ENCODE results near the gene TSEN2.

TSEN2 gene

GRCh38 chr3:12557473-12558100 lies 73.3 kb downstream of the TSEN2 start:
- no peak for DNase-seq

DNA sequence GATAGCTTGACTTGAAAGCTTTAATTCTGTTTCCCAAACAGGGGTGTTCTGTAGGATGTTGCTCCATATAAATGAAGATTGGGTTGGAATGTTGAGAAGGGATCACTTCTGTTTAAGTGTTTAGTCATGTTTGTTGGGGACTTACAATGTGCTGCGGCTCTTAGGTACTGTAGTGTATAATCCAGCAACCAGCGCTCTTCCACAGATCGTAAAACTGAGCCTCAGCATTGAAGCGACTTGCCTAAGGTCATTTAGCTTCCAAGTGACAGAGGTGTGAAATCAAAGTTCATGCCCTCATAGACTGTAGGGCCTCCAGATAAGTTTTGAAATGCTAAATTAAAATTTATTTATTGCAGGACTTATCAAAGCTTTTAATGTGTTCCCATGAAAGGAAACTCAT lies 74.4 kb downstream of the TSEN2 start:
- DNase-seq = no peak

GRCh38 chr3:12559520-12559919 lies 75.2 kb downstream of the TSEN2 start:
- no peak for DNase-seq

DNA sequence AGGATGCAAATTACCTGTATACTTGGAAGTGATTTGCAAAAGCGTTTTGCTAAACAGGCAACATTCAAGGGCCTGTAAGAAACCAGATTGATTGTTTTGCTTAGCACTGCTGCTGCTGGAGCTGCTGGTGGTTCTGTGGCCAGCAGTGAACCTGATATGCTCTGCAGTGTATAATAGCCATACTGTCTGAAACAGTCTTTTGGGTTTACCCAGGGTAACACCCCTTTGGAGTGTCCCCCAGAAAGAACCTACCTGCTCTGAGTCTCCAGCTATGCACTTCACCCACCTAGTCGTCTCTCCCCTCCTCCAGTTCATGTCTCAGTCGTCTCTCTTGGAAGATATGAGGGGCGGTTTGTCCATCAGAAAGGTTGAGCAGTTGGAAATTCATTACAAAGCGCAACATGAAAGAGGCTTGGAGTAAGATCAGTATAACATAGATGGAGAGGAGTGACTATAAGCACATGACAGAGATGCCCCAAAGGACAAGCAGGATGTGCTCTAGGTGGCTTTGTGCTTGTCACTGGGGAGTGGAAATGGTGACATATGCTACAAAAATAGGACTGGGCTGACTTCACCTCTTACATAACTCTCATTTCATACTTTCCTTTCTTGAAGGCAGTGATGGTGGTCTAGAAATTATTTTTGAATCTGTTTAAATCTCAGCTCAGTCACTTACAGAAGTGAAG lies 76.4 kb downstream of the TSEN2 start:
- no peak for DNase-seq

- DNase-seq = no peak
Measured at GRCh38 chr3:12561397-12561796, 77.1 kb downstream of the TSEN2 start.

DNA sequence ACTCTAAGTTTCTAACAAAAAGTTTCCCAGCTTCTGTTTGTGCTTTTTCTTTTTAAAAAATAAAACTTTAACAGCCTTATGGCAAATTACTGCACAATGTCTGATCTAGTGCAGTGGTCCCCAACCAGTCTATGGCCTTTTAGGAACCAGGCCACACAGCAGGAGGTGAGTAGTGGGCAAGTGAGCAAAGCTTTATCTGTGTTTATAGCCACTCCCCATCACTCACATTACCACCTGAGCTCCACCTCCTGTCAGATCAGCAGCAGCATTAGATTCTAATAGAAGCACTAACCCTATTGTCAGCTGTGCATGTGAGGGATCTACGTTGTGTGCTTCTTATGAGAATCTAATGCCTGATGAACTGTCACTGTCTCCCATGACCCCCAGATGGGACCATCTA lies 78.2 kb downstream of the TSEN2 start:
- no peak for DNase-seq

GRCh38 chr3:12566976-12567375 lies 82.7 kb downstream of the TSEN2 start:
- DNase-seq = no peak

DNA sequence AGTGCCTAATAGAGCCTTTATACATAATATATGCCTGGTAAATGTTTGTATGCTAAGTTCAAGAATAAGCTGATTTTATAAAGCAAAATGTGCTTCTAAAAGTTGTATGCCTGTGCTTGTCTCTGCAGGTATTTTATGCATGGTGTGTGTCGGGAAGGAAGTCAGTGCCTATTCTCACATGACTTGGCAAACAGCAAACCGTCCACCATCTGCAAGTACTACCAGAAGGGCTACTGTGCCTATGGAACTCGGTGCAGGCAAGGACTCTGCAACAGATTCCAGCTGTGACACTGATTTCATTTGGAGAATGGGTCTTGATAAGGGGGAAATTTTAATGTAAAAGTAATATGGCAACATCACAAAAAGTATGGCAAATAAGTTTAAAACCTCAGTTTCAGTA lies 84.5 kb downstream of the TSEN2 start:
- no peak for DNase-seq

DNA sequence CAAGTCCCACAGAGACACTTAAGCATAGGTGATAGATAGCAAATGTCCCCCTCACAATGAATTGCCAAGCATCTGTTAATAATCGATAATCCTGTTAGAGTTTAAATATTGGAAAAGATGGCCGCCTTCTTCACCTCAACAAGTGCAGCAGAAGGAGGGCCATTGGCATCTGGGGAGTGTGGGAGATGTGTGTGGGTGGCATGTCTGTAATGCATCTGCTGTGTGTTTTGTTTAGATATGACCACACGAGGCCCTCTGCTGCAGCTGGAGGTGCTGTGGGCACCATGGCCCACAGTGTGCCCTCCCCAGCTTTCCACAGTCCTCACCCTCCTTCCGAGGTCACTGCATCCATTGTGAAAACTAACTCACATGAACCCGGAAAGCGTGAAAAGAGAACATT lies 85.6 kb downstream of the TSEN2 start:
- no peak for DNase-seq

DNA sequence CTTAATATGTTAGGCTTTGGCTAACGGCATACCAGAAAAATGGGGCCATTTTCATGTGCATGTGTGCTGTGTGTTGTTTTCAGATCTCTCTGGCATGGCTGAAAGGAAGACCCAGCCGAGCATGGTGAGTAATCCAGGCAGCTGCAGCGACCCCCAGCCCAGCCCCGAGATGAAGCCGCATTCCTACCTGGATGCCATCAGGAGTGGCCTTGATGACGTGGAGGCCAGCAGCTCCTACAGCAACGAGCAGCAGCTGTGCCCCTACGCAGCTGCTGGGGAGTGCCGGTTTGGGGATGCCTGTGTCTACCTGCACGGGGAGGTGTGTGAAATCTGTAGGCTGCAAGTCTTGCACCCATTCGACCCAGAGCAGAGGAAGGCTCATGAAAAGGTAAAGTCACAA lies 87.7 kb downstream of the TSEN2 start:
- no peak for DNase-seq

- no peak for DNase-seq
Measured at GRCh38 chr3:12574131-12574530, 89.9 kb downstream of the TSEN2 start.

- DNase-seq = no peak
Measured at GRCh38 chr3:12574661-12575060, 90.4 kb downstream of the TSEN2 start.

GRCh38 chr3:12577379-12577778 lies 93.1 kb downstream of the TSEN2 start:
- no peak for DNase-seq

DNA sequence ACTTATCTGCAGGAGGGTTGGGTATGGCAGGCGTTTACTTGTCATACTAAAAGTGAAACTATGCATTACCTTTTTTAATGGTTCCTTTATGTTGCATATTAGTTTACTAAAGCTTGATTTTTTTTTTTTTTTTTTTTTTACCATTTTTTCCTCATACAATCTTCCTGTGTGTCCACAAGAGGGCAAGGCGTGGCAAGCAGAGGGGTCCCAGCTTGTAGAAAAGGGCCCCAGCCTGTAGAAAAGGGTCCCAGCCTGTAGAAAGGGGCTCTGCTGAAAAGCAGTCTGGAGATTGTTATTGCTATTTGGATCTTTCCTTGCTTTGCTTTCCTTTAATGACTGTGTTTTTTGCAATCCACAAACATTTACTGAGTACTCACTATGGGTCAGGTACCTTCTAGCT lies 94.5 kb downstream of the TSEN2 start:
- DNase-seq = no peak

DNA sequence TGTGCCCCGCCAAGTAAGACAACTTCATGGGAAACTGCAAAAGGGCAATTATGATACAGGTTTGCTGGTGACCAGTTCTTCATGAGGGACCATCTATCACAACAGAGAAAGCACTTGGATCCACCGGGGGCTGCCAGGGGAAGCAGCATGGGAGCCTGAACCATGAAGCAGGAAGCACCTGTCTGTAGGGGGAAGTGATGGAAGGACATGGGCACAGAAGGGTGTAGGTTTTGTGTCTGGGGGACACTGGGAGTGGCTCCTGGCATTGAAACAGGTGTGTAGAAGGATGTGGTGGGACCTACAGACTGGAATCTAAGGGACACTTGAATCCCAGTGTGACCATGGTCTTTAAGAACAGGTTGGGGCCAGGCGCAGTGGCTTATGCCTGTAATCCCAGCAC lies 95.2 kb downstream of the TSEN2 start:
- DNase-seq = no peak

- DNase-seq = no peak
Measured at GRCh38 chr3:12579905-12580304, 95.6 kb downstream of the TSEN2 start.

- no peak for DNase-seq
Measured at GRCh38 chr3:12582730-12583129, 98.5 kb downstream of the TSEN2 start.

All from left hindlimb (tissue), 1 donor.